ENCODE data around the gene NDFIP2.

Gene NDFIP2

GRCh38 chr13:79530270-79530669 lies 49.3 kb downstream of the NDFIP2 start:
- Histone ChIP-seq H3K27me3 (ENCODE audit: low read length) (no peaks in the 10 kb centered on the region), H3K36me3 (ENCODE audit: low read length) (no peaks in the 10 kb centered on the region), H3K9me2 (replicated peaks; ENCODE audit: insufficient read depth, low read length) (no peaks in the 10 kb centered on the region), H3K79me2 (ENCODE audit: insufficient read depth, low read length) (no peaks in the 10 kb centered on the region), H2AFZ (ENCODE audit: low read depth, low read length, severe bottlenecking) (no peak overlapping the region), H3K9ac (ENCODE audit: low read length) (no peak overlapping the region), H3F3A (ENCODE audit: insufficient read depth) (no peaks in the 10 kb centered on the region), H3K4me2 (ENCODE audit: low read depth, low read length, poor library complexity, severe bottlenecking) (no peak overlapping the region), H3K27ac (ENCODE audit: low read depth, low read length) (no peak overlapping the region), H3K4me3 (ENCODE audit: insufficient read depth, low read length, poor library complexity, severe bottlenecking) (no peak overlapping the region), H4K20me1 (ENCODE audit: low read depth, low read length) (no peaks in the 10 kb centered on the region), H3K9me3 (ENCODE audit: insufficient read depth, low read length) (no peaks in the 10 kb centered on the region)
- TF ChIP-seq EZH2phosphoT487 (conservative IDR thresholded peaks at IDR 0.05; ENCODE audit: low read length), result no peak
- TF ChIP-seq CTCF (IDR thresholded peaks at IDR 0.05; ENCODE audit: insufficient read depth, low read length, poor library complexity, severe bottlenecking), result no peak

GRCh38 chr13:79531542-79532254 lies 50.7 kb downstream of the NDFIP2 start:
- no peak for TF ChIP-seq EZH2phosphoT487 (conservative IDR thresholded peaks at IDR 0.05; ENCODE audit: low read length)
- TF ChIP-seq CTCF (IDR thresholded peaks at IDR 0.05; ENCODE audit: insufficient read depth, low read length, poor library complexity, severe bottlenecking), result no peak
- no peaks in the 10 kb centered on the region for H4K20me1 ChIP-seq (ENCODE audit: low read depth, low read length)
- H3K4me2 ChIP-seq (ENCODE audit: low read depth, low read length, poor library complexity, severe bottlenecking), result no peak overlapping the region
- H3K9ac ChIP-seq (ENCODE audit: low read length), result no peak overlapping the region
- H3K4me3 ChIP-seq (ENCODE audit: insufficient read depth, low read length, poor library complexity, severe bottlenecking), result no peak overlapping the region
- H3K36me3 ChIP-seq (ENCODE audit: low read length), result no peaks in the 10 kb centered on the region
- H3K9me3 ChIP-seq (ENCODE audit: insufficient read depth, low read length), result no peaks in the 10 kb centered on the region
- no peak overlapping the region for H3K27ac ChIP-seq (ENCODE audit: low read depth, low read length)
- H3F3A ChIP-seq (ENCODE audit: insufficient read depth), result no peaks in the 10 kb centered on the region
- no peaks in the 10 kb centered on the region for H3K27me3 ChIP-seq (ENCODE audit: low read length)
- H2AFZ ChIP-seq (ENCODE audit: low read depth, low read length, severe bottlenecking), result no peak overlapping the region
- no peaks in the 10 kb centered on the region for H3K9me2 ChIP-seq (replicated peaks; ENCODE audit: insufficient read depth, low read length)
- H3K79me2 ChIP-seq (ENCODE audit: insufficient read depth, low read length), result no peaks in the 10 kb centered on the region

GRCh38 chr13:79532576-79532975 lies 51.6 kb downstream of the NDFIP2 start:
- Histone ChIP-seq H3K36me3 (ENCODE audit: low read length) (no peaks in the 10 kb centered on the region), H3K27me3 (ENCODE audit: low read length) (no peaks in the 10 kb centered on the region), H3K79me2 (ENCODE audit: insufficient read depth, low read length) (no peaks in the 10 kb centered on the region), H2AFZ (ENCODE audit: low read depth, low read length, severe bottlenecking) (no peak overlapping the region), H3K9me3 (ENCODE audit: insufficient read depth, low read length) (no peaks in the 10 kb centered on the region), H4K20me1 (ENCODE audit: low read depth, low read length) (no peaks in the 10 kb centered on the region), H3K9ac (ENCODE audit: low read length) (no peak overlapping the region), H3K4me3 (ENCODE audit: insufficient read depth, low read length, poor library complexity, severe bottlenecking) (no peak overlapping the region), H3K9me2 (replicated peaks; ENCODE audit: insufficient read depth, low read length) (no peaks in the 10 kb centered on the region), H3F3A (ENCODE audit: insufficient read depth) (no peaks in the 10 kb centered on the region), H3K4me2 (ENCODE audit: low read depth, low read length, poor library complexity, severe bottlenecking) (no peak overlapping the region), H3K27ac (ENCODE audit: low read depth, low read length) (no peak overlapping the region)
- TF ChIP-seq CTCF (IDR thresholded peaks at IDR 0.05; ENCODE audit: insufficient read depth, low read length, poor library complexity, severe bottlenecking) (no peak), EZH2phosphoT487 (conservative IDR thresholded peaks at IDR 0.05; ENCODE audit: low read length) (no peak)
